Gastroesophageal sphincter (tissue), 3 donors: ENCODE measurements around the gene DDC.

Experiments
- POLR2A ChIP-seq, 2 donors: fragments of 450-650 bp; IDR thresholded peaks; one replicate each; pipeline ENCODE4 v1.6.1; 2017; ENCODE audit warnings: antibody characterized with exemption in 2 of 2, mild to moderate bottlenecking in 2 of 2, moderate library complexity in 1 of 2
- POLR2AphosphoS5 ChIP-seq: sonication (generic); formaldehyde crosslinking; IDR thresholded peaks from one replicate; pipeline ENCODE4 v1.6.1; 2017; ENCODE audit warnings: antibody characterized with exemption
- TF ChIP-seq, protein P1 (sequence below), 4 experiments: fragments of 200-600 bp in 2 of 4; fragments of 450-650 bp in 2 of 4; sonication (generic) in 1 of 4; IDR thresholded peaks; one replicate each; pipeline ENCODE4 v1.5.1; 2017 to 2019; ENCODE audit warnings: antibody characterized with exemption in 4 of 4, mild to moderate bottlenecking in 2 of 4, moderate library complexity in 2 of 4

DNA sequence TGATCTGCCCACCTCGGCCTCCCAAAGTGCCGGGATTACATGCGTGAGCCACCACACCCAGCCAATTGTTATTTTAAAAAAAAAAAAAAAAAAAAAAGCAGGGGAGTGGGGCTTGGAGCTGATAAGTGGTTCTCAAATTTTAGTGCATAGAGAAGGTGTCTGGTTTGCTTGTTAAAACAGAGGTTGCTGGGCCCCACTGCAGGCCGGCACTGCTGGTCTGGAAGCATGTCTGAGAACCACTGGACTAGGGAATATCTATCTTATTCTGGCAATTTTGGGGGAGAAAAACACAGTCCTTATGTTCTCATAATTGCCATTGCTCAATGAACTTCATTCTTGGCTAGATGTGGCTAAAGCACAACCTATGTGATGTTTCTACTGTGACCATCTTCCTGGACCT is 96.0 kb downstream of the DDC start:
- TF ChIP-seq, protein P1, sequence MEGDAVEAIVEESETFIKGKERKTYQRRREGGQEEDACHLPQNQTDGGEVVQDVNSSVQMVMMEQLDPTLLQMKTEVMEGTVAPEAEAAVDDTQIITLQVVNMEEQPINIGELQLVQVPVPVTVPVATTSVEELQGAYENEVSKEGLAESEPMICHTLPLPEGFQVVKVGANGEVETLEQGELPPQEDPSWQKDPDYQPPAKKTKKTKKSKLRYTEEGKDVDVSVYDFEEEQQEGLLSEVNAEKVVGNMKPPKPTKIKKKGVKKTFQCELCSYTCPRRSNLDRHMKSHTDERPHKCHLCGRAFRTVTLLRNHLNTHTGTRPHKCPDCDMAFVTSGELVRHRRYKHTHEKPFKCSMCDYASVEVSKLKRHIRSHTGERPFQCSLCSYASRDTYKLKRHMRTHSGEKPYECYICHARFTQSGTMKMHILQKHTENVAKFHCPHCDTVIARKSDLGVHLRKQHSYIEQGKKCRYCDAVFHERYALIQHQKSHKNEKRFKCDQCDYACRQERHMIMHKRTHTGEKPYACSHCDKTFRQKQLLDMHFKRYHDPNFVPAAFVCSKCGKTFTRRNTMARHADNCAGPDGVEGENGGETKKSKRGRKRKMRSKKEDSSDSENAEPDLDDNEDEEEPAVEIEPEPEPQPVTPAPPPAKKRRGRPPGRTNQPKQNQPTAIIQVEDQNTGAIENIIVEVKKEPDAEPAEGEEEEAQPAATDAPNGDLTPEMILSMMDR (IDR thresholded peaks at IDR 0.05) = no peak
- TF ChIP-seq POLR2A (IDR thresholded peaks at IDR 0.05) (no peak), POLR2AphosphoS5 (no peak)
